ENCODE data around the gene DDA1. TPM values are rescaled to one million over a fixed set of nuclear protein-coding genes. Genes with fewer than 3 reads are reported as not detected.

Gene DDA1
- total RNA-seq, 1 experiment from 2014 or later = 72.5 TPM

DNA sequence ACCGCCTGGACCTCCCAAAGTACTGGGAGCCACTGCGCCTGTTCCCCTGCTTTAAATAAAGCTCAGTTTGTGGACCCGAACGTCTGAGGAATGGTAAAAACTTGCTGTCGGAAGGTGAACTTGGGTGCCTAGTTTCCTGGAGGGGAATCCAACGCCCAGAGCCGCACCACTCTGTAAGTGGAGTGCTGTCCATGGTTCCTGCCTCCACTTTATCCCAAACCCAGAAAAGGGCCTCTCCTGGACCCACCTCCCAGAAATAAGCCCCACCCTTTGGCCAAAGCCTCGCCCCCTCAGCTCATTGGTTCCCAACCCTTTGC is 23.0 kb downstream of the DDA1 start:
- no peak for TF ChIP-seq EZH2 (IDR thresholded peaks at IDR 0.05; ENCODE audit: low read depth)
- TF ChIP-seq, protein P1, sequence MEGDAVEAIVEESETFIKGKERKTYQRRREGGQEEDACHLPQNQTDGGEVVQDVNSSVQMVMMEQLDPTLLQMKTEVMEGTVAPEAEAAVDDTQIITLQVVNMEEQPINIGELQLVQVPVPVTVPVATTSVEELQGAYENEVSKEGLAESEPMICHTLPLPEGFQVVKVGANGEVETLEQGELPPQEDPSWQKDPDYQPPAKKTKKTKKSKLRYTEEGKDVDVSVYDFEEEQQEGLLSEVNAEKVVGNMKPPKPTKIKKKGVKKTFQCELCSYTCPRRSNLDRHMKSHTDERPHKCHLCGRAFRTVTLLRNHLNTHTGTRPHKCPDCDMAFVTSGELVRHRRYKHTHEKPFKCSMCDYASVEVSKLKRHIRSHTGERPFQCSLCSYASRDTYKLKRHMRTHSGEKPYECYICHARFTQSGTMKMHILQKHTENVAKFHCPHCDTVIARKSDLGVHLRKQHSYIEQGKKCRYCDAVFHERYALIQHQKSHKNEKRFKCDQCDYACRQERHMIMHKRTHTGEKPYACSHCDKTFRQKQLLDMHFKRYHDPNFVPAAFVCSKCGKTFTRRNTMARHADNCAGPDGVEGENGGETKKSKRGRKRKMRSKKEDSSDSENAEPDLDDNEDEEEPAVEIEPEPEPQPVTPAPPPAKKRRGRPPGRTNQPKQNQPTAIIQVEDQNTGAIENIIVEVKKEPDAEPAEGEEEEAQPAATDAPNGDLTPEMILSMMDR (conservative IDR thresholded peaks at IDR 0.05) = no peak
- H2AFZ ChIP-seq = no peak overlapping the region
- ChIA-PET CTCF (no interaction called here), POLR2A (ENCODE audit: unreplicated experiment) (interaction anchor here (0.6 kb wide), 2 partner anchors 54 to 258 kb away, joined by 3 to 6 read pairs; no protein-coding TSS in a partner anchor)
- no peaks in the 10 kb centered on the region for H3K9me2 ChIP-seq (ENCODE audit: insufficient read depth)
- no peak overlapping the region for H3K4me3 ChIP-seq
- no peak overlapping the region for H3K27ac ChIP-seq
- no peaks in the 10 kb centered on the region for H3K27me3 ChIP-seq (ENCODE audit: insufficient read depth, low read depth)
- DNase-seq = no peak
- H3F3A ChIP-seq (ENCODE audit: insufficient read depth, low read depth) = peaks cover 33% of the 10 kb centered on the region; the same call in 1 of the 2 replicates
- no peaks in the 10 kb centered on the region for H3K36me3 ChIP-seq (ENCODE audit: low read depth)
- peaks cover 29% of the 10 kb centered on the region for H3K4me1 ChIP-seq (replicated peaks; ENCODE audit: insufficient read depth)
- no peaks in the 10 kb centered on the region for H3K9me3 ChIP-seq (ENCODE audit: insufficient read depth, low read depth)
- intact Hi-C loops (cut with micrococcal nuclease; ENCODE audit: unreplicated experiment) = no loop called here
- no TSS peak for BruUV-seq (replicated peaks)
- H3K79me2 ChIP-seq (ENCODE audit: low read depth) = 0 out of 2 replicates have a peak, but pooled peaks cover 4% of the 10 kb centered on the region
- H4K20me1 ChIP-seq (ENCODE audit: insufficient read depth) = no peaks in the 10 kb centered on the region
- no peak overlapping the region for H3K4me2 ChIP-seq

DNA sequence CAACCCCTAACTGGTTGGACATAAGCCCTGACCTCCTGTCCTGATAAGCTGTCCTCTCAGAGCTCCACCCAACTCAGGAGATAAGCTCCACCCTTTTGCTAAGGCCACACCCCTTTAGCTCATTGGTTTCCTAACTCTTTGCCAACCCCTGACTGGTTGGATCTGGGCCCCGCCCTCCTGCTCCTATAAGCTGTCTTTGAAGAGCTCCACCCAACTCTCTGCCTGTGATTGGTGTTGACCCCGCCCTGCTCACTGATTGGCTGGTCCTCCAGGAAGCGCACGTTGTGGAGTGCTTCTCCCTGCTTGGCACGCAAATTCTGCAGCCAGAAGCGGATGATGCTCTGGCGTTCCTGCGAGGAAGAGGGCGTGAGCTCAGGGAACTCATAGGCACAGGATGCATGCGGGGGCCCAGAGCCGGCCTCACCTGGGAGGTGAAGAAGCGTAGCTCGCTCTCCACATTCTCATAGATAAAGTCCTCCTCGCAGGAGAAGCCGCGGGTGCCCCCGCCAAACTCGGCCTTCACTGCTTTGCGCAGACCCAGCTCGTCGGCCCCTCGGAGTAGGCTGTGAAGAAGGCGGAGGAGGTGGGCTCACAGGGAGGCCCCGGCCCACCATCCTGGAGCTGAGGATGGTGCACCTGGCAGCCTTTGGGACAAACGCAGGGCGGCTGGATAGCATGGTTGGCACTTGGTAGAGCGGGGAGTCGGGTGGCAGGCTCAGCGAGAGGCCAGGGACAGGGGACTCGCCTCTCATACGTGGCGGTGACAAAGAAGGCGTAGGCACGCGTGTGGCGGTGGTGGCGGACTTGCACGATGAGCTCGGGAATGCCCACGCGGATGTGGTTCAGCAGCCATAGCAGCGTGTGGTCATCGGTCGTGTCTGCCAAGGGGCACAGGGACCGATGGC is 23.6 kb downstream of the DDA1 start:
- DNase-seq = peak in 1 of 2 experiments; percentile 88
- intact Hi-C loops (cut with micrococcal nuclease; ENCODE audit: unreplicated experiment) = no loop called here
- no peak overlapping the region for H3K4me2 ChIP-seq
- no TSS peak for BruUV-seq (replicated peaks)
- no peaks in the 10 kb centered on the region for H3K9me3 ChIP-seq (ENCODE audit: insufficient read depth, low read depth)
- H3K79me2 ChIP-seq (ENCODE audit: low read depth) = peaks cover 9% of the 10 kb centered on the region
- H4K20me1 ChIP-seq (ENCODE audit: insufficient read depth) = no peaks in the 10 kb centered on the region
- H3K27ac ChIP-seq = no peak overlapping the region
- no peak overlapping the region for H2AFZ ChIP-seq
- no peak overlapping the region for H3K4me3 ChIP-seq
- CTCF ChIA-PET = interaction anchor here (0.6 kb wide), 2 partner anchors 122 to 265 kb away, joined by 3 to 4 read pairs; no protein-coding TSS in a partner anchor
- POLR2A ChIA-PET (ENCODE audit: unreplicated experiment) = interaction anchor here (0.6 kb wide), 2 partner anchors 24 to 53 kb away, joined by 3 to 4 read pairs; no protein-coding TSS in a partner anchor
- TF ChIP-seq EZH2 (IDR thresholded peaks at IDR 0.05; ENCODE audit: low read depth) = no peak
- TF ChIP-seq, protein P1 (conservative IDR thresholded peaks at IDR 0.05) = no peak
- H3K9me2 ChIP-seq (ENCODE audit: insufficient read depth) = no peaks in the 10 kb centered on the region
- peaks cover 25% of the 10 kb centered on the region for H3K4me1 ChIP-seq (replicated peaks; ENCODE audit: insufficient read depth)
- peaks cover 30% of the 10 kb centered on the region; the same call in 1 of the 2 replicates for H3F3A ChIP-seq (ENCODE audit: insufficient read depth, low read depth)
- H3K27me3 ChIP-seq (ENCODE audit: insufficient read depth, low read depth) = no peaks in the 10 kb centered on the region
- no peaks in the 10 kb centered on the region for H3K36me3 ChIP-seq (ENCODE audit: low read depth)

DNA sequence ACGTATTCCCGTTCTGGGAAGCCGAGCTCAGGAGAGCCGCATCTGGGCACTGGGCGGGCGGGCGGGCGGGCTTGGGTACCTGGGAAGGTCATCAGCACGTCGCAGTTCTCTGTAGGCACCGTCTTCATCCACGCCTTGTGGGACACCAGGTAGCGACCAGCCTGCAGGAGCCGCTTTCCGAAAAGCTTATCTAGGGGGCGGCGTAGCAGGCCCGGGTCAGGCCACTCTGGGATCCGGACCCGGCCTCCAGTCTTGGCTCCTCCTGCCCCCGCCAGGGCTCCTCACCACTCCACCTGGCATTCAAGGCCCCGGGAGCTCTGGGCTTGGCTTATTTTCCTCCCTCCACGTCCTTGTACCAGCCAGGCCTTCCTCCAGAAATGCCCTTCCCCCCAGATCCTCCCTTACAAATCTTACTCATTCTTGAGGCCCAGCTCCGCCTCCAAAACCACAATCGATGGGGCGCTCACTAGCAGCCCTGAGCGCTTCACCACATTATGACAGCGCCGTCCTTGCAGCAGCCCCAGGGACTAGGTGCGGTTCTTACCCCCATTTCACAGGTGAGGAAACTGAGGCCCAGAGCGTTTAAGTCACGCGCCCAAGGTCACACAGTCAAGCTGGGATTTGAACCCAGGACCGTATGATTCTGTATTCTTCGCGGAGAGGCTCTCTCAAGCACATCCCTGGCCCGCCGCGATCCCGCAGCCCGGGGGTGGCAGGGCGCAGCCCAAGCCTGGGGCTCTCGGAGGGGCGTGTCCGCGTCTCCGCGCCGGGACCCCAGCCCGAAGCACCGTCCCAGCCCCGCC is 24.4 kb downstream of the DDA1 start:
- Histone ChIP-seq H3K36me3 (ENCODE audit: low read depth) (no peaks in the 10 kb centered on the region), H3K27ac (no peak overlapping the region), H2AFZ (peak overlapping the region; percentile 85), H3K4me1 (replicated peaks; ENCODE audit: insufficient read depth) (peaks cover 32% of the 10 kb centered on the region), H3K79me2 (ENCODE audit: low read depth) (peaks cover 18% of the 10 kb centered on the region), H4K20me1 (ENCODE audit: insufficient read depth) (no peaks in the 10 kb centered on the region; the same call in 1 of the 2 replicates), H3K27me3 (ENCODE audit: insufficient read depth, low read depth) (no peaks in the 10 kb centered on the region), H3K4me3 (peak overlapping the region; percentile 79), H3K9me2 (ENCODE audit: insufficient read depth) (no peaks in the 10 kb centered on the region), H3K4me2 (peak overlapping the region; percentile 80), H3F3A (ENCODE audit: insufficient read depth, low read depth) (peaks cover 38% of the 10 kb centered on the region; the same call in 1 of the 2 replicates), H3K9me3 (ENCODE audit: insufficient read depth, low read depth) (no peaks in the 10 kb centered on the region)
- CTCF ChIA-PET = interaction anchor here (0.5 to 0.6 kb wide), 3 partner anchors 38 to 266 kb away, joined by 4 to 11 read pairs (median 4); no protein-coding TSS in a partner anchor
- DNase-seq = peak; percentile 52 to 86
- no TSS peak for BruUV-seq (replicated peaks)
- POLR2A ChIA-PET (ENCODE audit: unreplicated experiment) = interaction anchor here (0.6 kb wide), 1 partner anchor 25 kb away, joined by 4 read pairs; no protein-coding TSS in a partner anchor
- intact Hi-C loops (cut with micrococcal nuclease; ENCODE audit: unreplicated experiment) = no loop called here
- TF ChIP-seq, protein P1 (conservative IDR thresholded peaks at IDR 0.05) = no peak
- no peak for TF ChIP-seq EZH2 (IDR thresholded peaks at IDR 0.05; ENCODE audit: low read depth)

All from PC-9 (cell line).